ENCODE data around the gene ACAD8. TPM values are rescaled to one million over a fixed set of nuclear protein-coding genes. Genes with fewer than 3 reads are reported as not detected.

The ACAD8 gene
- total RNA-seq, 1 donor, result 15.2 TPM

DNA sequence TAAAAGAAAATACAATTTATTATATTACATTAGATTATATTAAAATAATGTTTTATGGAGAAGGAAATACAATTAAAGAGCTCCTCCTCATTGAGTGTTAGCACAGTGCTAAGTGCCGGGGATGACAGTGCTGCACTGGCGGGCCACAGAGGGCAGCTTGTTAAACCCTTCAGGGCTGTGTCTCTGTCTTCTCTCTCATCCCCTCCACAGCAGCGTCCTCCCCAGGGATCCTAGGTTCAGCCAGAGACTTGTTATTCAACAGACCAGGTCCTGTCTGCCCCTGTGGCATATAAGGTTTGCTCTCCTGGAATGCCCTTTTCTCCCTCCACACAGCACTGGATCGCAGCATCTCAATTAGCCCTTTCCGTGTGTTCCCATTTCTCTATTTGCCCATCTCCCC lies 14.4 kb upstream of the ACAD8 start:
- TF ChIP-seq, protein P1, sequence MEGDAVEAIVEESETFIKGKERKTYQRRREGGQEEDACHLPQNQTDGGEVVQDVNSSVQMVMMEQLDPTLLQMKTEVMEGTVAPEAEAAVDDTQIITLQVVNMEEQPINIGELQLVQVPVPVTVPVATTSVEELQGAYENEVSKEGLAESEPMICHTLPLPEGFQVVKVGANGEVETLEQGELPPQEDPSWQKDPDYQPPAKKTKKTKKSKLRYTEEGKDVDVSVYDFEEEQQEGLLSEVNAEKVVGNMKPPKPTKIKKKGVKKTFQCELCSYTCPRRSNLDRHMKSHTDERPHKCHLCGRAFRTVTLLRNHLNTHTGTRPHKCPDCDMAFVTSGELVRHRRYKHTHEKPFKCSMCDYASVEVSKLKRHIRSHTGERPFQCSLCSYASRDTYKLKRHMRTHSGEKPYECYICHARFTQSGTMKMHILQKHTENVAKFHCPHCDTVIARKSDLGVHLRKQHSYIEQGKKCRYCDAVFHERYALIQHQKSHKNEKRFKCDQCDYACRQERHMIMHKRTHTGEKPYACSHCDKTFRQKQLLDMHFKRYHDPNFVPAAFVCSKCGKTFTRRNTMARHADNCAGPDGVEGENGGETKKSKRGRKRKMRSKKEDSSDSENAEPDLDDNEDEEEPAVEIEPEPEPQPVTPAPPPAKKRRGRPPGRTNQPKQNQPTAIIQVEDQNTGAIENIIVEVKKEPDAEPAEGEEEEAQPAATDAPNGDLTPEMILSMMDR (IDR thresholded peaks at IDR 0.05; ENCODE audit: insufficient read depth, low read length), result no peak
- no peak overlapping the region for H3K4me3 ChIP-seq (ENCODE audit: low read depth, low read length)
- no peak for DNase-seq (ENCODE audit: low read depth)

DNA sequence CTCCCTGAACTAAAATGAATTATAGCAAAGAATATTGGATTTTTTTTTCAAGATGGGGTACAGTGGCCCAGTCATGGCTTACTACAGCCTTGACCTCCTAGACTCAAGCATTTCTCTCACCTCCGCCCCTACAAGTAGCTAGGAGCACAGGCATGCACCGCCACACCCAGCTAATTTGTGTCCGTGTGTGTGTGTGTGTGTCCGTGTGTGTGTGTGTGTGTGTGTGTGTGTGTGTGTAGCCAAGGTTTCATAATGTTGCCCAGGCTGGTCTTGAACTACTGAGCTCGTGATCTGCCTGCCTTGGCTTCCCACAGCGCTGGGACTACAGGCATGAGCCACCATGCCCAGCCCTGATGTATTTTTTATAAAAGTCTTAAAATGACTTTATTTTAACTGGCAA lies 12.8 kb upstream of the ACAD8 start:
- TF ChIP-seq, protein P1 (IDR thresholded peaks at IDR 0.05; ENCODE audit: insufficient read depth, low read length), result no peak
- DNase-seq (ENCODE audit: low read depth), result no peak
- no peak overlapping the region for H3K4me3 ChIP-seq (ENCODE audit: low read depth, low read length)

- no peak for DNase-seq (ENCODE audit: low read depth)
Measured at GRCh38 chr11:134242376-134242775, 11.0 kb upstream of the ACAD8 start.

DNA sequence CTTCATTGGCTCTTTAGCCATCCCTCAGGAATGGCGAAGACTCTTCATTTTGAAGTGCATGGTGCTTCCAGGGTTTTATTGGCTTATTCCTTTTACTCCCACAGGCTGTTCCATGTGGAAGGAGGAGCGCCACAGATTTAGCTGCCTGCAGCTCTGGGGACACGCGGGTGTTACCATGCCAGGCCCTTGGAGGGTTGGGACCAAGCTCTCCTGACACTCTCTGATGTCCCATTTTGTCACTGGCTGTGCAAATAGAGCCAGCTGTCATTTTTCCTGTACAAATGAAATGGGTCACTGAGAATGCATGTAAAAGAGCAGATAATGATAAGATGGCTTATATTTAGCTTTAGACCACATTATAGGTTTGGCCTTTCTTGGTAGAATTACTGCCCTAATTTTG lies 9.5 kb upstream of the ACAD8 start:
- TF ChIP-seq, protein P1 (IDR thresholded peaks at IDR 0.05; ENCODE audit: insufficient read depth, low read length), result no peak
- no peak overlapping the region for H3K4me3 ChIP-seq (ENCODE audit: low read depth, low read length)
- DNase-seq (ENCODE audit: low read depth), result no peak

More at GRCh38 chr11:134242376-134242775, 11.0 kb upstream of the ACAD8 start:
- no peak overlapping the region for H3K4me3 ChIP-seq (ENCODE audit: low read depth, low read length)
- TF ChIP-seq, protein P1 (IDR thresholded peaks at IDR 0.05; ENCODE audit: insufficient read depth, low read length), result no peak

DNA sequence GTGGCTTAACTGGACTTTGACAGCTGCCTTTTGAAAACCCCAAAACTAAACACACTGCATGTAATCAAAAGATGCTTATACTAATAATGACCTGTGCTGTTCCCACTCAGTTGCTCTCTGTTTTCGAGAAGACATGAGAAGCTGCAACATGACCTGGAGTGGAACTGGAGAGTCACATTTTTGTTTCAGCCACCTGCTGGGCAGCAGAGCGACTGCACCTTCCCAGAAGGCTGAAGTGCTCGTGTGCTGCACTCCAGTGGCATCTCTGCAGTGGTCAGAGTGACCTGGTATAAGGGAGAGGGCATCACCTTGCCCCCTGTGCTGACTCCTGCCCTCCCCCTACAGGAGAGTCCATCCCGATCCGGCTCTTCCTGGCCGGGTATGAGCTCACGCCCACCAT lies 8.8 kb upstream of the ACAD8 start:
- H3K4me3 ChIP-seq (ENCODE audit: low read depth, low read length), result no peak overlapping the region
- TF ChIP-seq, protein P1 (IDR thresholded peaks at IDR 0.05; ENCODE audit: insufficient read depth, low read length), result peak; percentile 40
- no peak for DNase-seq (ENCODE audit: low read depth)

- DNase-seq (ENCODE audit: low read depth), result no peak
- H3K4me3 ChIP-seq (ENCODE audit: low read depth, low read length), result no peak overlapping the region
- TF ChIP-seq, protein P1 (IDR thresholded peaks at IDR 0.05; ENCODE audit: insufficient read depth, low read length), result no peak
Measured at GRCh38 chr11:134245434-134245833, 7.9 kb upstream of the ACAD8 start.

GRCh38 chr11:134246100-134246499 lies 7.3 kb upstream of the ACAD8 start:
- H3K4me3 ChIP-seq (ENCODE audit: low read depth, low read length), result no peak overlapping the region
- TF ChIP-seq, protein P1 (IDR thresholded peaks at IDR 0.05; ENCODE audit: insufficient read depth, low read length), result no peak
- no peak for DNase-seq (ENCODE audit: low read depth)
